ENCODE measurements around the gene SPATA32. TPM values are rescaled to one million over a fixed set of nuclear protein-coding genes. Genes with fewer than 3 reads are reported as not detected.
A peak's percentile ranks its signal among the peaks of the same experiment; 100 is the strongest.

SPATA32 gene
- total RNA-seq, 2 donors from 2014 or later, result 3.2 TPM; not detected in 1

GRCh38 chr17:45231481-45232116, 30.3 kb downstream of the SPATA32 start:
- Histone ChIP-seq H3K27ac (no peak overlapping the region), H3K9me3 (no peaks in the 10 kb centered on the region), H3K4me3 (no peak overlapping the region), H3K4me1 (replicated peaks) (no peaks in the 10 kb centered on the region), H3K27me3 (replicated peaks; ENCODE audit: insufficient read depth) (no peaks in the 10 kb centered on the region), H3K36me3 (no peaks in the 10 kb centered on the region)
- 81% methylated on average over 19 of the region's 19 CpGs for WGBS
- intact Hi-C loops (cut with DNase I), result no loop called here
- no peak for TF ChIP-seq CTCF (IDR thresholded peaks at IDR 0.05)
- no peak for TF ChIP-seq POLR2A (IDR thresholded peaks at IDR 0.05)
- no peak for TF ChIP-seq POLR2AphosphoS5 (IDR thresholded peaks at IDR 0.05)
- DNase-seq (ENCODE audit: low spot score), result no peak

DNA sequence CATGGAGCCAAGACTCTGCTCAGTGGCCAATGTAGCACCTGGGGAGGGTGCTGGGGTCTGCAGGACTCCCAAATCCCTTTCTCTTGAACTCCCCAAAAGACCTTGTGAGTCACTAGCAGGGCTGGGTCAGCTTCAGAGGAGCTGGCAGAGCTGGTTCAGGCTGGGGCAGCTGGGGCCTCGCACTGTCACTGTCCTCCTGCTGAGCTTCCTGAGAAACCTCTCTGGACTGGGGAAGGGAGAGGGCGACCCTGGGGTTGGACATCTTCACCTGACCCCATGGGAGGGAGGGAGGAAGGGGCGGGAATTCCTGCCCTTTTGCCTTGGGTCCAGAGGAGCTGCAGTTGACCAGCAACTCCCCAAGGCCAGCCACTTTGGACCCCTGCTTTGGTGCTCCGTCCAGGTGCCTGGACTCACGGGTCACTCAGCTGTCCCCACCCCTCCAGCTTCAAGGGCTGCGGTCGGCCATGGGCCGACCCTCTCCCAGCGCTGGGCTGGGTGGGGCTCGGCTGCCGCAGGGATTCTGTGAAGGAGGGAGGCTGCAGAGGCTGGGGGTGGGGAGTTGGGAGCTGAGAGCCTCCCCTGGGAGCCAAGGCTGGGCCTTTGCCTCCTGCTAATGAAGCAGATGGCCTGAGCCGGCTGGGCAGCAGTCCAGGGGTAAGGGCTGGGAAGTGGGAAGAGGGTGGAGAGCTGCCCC, 31.0 kb downstream of the SPATA32 start:
- H3K27me3 ChIP-seq (replicated peaks; ENCODE audit: insufficient read depth), result no peaks in the 10 kb centered on the region
- 51% methylated on average over 10 of the region's 12 CpGs for WGBS
- intact Hi-C loops (cut with DNase I), result no loop called here

GRCh38 chr17:45230410-45230786, 31.5 kb downstream of the SPATA32 start:
- no peak overlapping the region for H3K4me3 ChIP-seq
- no peaks in the 10 kb centered on the region for H3K4me1 ChIP-seq (replicated peaks)
- H3K36me3 ChIP-seq, result no peaks in the 10 kb centered on the region
- intact Hi-C loops (cut with DNase I), result no loop called here
- TF ChIP-seq POLR2AphosphoS5 (IDR thresholded peaks at IDR 0.05), result no peak
- no peak for TF ChIP-seq POLR2A (IDR thresholded peaks at IDR 0.05)
- TF ChIP-seq CTCF (IDR thresholded peaks at IDR 0.05), result no peak
- WGBS, result 80% methylated on average over 3 of the region's 4 CpGs
- H3K27me3 ChIP-seq (replicated peaks; ENCODE audit: insufficient read depth), result no peaks in the 10 kb centered on the region
- no peaks in the 10 kb centered on the region for H3K9me3 ChIP-seq
- no peak for DNase-seq (ENCODE audit: low spot score)
- H3K27ac ChIP-seq, result no peak overlapping the region

More for the DNA sequence above, 31.0 kb downstream of the SPATA32 start:
- TF ChIP-seq POLR2AphosphoS5 (IDR thresholded peaks at IDR 0.05) (no peak), POLR2A (IDR thresholded peaks at IDR 0.05) (no peak), CTCF (IDR thresholded peaks at IDR 0.05) (no peak)
- H3K27ac ChIP-seq, result no peak overlapping the region
- H3K9me3 ChIP-seq, result no peaks in the 10 kb centered on the region
- H3K4me3 ChIP-seq, result no peak overlapping the region
- no peak for DNase-seq (ENCODE audit: low spot score)
- H3K36me3 ChIP-seq, result no peaks in the 10 kb centered on the region
- no peaks in the 10 kb centered on the region for H3K4me1 ChIP-seq (replicated peaks)

- no peaks in the 10 kb centered on the region for H3K36me3 ChIP-seq
- H3K4me1 ChIP-seq (replicated peaks), result no peaks in the 10 kb centered on the region
- peak overlapping the region in 1 of 2 donors; percentile 14 for H3K27ac ChIP-seq
- no peaks in the 10 kb centered on the region for H3K9me3 ChIP-seq
- TF ChIP-seq POLR2AphosphoS5 (IDR thresholded peaks at IDR 0.05) (no peak), POLR2A (IDR thresholded peaks at IDR 0.05) (no peak), CTCF (IDR thresholded peaks at IDR 0.05) (no peak)
- H3K4me3 ChIP-seq, result no peak overlapping the region
- 86% methylated on average over 16 of the region's 16 CpGs for WGBS
- intact Hi-C loops (cut with DNase I), result no loop called here
- DNase-seq (ENCODE audit: low spot score), result no peak
- H3K27me3 ChIP-seq (replicated peaks; ENCODE audit: insufficient read depth), result no peaks in the 10 kb centered on the region
Measured at GRCh38 chr17:45229681-45230409, 32.0 kb downstream of the SPATA32 start.
